Measurements from ENCODE around the gene NR2F1.

GRCh38 chr5:93572608-93573353 lies 10.2 kb upstream of the NR2F1 start:
- TF ChIP-seq CTCF (conservative IDR thresholded peaks at IDR 0.05) (no peak), EZH2 (IDR thresholded peaks at IDR 0.05; ENCODE audit: low read depth) (no peak)
